ENCODE data around the gene BUD31.
A peak's percentile ranks its signal among the peaks of the same experiment; 100 is the strongest.

Gene BUD31

GRCh38 chr7:99438573-99439480 lies 30.1 kb downstream of the BUD31 start, which contains the start of the genes CPSF4 and PTCD1:
Gene CPSF4, plus strand, starts transcription at chr7:99438943. Its CDS starts 140 bp downstream, at chr7:99439083.
Gene PTCD1, minus strand, starts transcription at chr7:99438798. Its CDS starts 3,556 bp downstream, at chr7:99435242.
- peak; percentile 91 to 93 for DNase-seq

GRCh38 chr7:99440195-99440594 lies 31.4 kb downstream of the BUD31 start:
- no peak for DNase-seq

GRCh38 chr7:99446096-99446495 lies 37.3 kb downstream of the BUD31 start:
- DNase-seq, result no peak

GRCh38 chr7:99447943-99448342 lies 39.2 kb downstream of the BUD31 start:
- no peak for DNase-seq

- no peak for DNase-seq
Measured at GRCh38 chr7:99448855-99449254, 40.1 kb downstream of the BUD31 start.

- DNase-seq, result no peak
Measured at GRCh38 chr7:99449326-99449725, 40.6 kb downstream of the BUD31 start.

- DNase-seq, result no peak
Measured at GRCh38 chr7:99451936-99452335, 43.2 kb downstream of the BUD31 start.

- DNase-seq, result no peak
Measured at GRCh38 chr7:99452541-99452940, 43.8 kb downstream of the BUD31 start.

- no peak for DNase-seq
Measured at GRCh38 chr7:99453105-99453504, 44.3 kb downstream of the BUD31 start.

- no peak for DNase-seq
Measured at GRCh38 chr7:99455874-99456273, 47.1 kb downstream of the BUD31 start.

GRCh38 chr7:99456288-99456687 lies 47.5 kb downstream of the BUD31 start:
- DNase-seq, result no peak

GRCh38 chr7:99457050-99457649 lies 48.4 kb downstream of the BUD31 start:
- no peak for DNase-seq

GRCh38 chr7:99457650-99458493 lies 49.1 kb downstream of the BUD31 start:
- no peak for DNase-seq

GRCh38 chr7:99459087-99459486 lies 50.3 kb downstream of the BUD31 start:
- no peak for DNase-seq

GRCh38 chr7:99460651-99461050 lies 51.9 kb downstream of the BUD31 start:
- no peak for DNase-seq

GRCh38 chr7:99461221-99461620 lies 52.5 kb downstream of the BUD31 start:
- DNase-seq, result no peak

- no peak for DNase-seq
Measured at GRCh38 chr7:99465421-99465768, 56.6 kb downstream of the BUD31 start.

GRCh38 chr7:99468336-99468918 lies 59.7 kb downstream of the BUD31 start:
- no peak for DNase-seq

All from stimulated activated CD4-positive, alpha-beta T cell treated with anti-CD3 and anti-CD28 coated beads, Interleukin-4, amount 100 ng/mL, for 4 hours (primary cell).